ENCODE measurements around the gene NTM.

- TF ChIP-seq POLR2A (IDR thresholded peaks at IDR 0.05) (no peak), CTCF (IDR thresholded peaks at IDR 0.05) (no peak)
These were observed 868.0 kb downstream of the NTM start for GRCh38 chr11:132238331-132238866.

All from adrenal gland (tissue), 5 donors.